T-helper 1 cell (primary cell): ENCODE measurements around the gene SH3PXD2A.

ENCODE experiments used
- DNase-seq, 5 donors: peaks; one replicate each; pipeline ENCODE4 v3.0.0-alpha.2; 2012 to 2020

SH3PXD2A gene

GRCh38 chr10:103700436-103700715, 155.0 kb downstream of the SH3PXD2A start:
- DNase-seq, result no peak

- no peak for DNase-seq
These were observed 155.6 kb downstream of the SH3PXD2A start for GRCh38 chr10:103699611-103700435.

- DNase-seq, result no peak
These were observed 157.1 kb downstream of the SH3PXD2A start for GRCh38 chr10:103698266-103698665.

GRCh38 chr10:103697787-103698186, 157.6 kb downstream of the SH3PXD2A start:
- DNase-seq, result no peak

- peak; percentile 34 to 90 (median 49) for DNase-seq
These were observed 158.8 kb downstream of the SH3PXD2A start for GRCh38 chr10:103696411-103697145.

- no peak for DNase-seq
These were observed 159.3 kb downstream of the SH3PXD2A start for GRCh38 chr10:103696094-103696410.

GRCh38 chr10:103695584-103696005, 159.8 kb downstream of the SH3PXD2A start:
- DNase-seq, result no peak

GRCh38 chr10:103693812-103694205, 161.6 kb downstream of the SH3PXD2A start:
- no peak for DNase-seq

- DNase-seq, result peak in 3 of 5 donors; percentile 29 to 49 (median 33)
These were observed 162.2 kb downstream of the SH3PXD2A start for GRCh38 chr10:103692952-103693811.

- no peak for DNase-seq
These were observed 162.9 kb downstream of the SH3PXD2A start for GRCh38 chr10:103692436-103692951.

- DNase-seq, result no peak
These were observed 163.5 kb downstream of the SH3PXD2A start for GRCh38 chr10:103691723-103692435.

GRCh38 chr10:103691267-103691666, 164.1 kb downstream of the SH3PXD2A start:
- DNase-seq, result no peak

- DNase-seq, result no peak
These were observed 165.1 kb downstream of the SH3PXD2A start for GRCh38 chr10:103690281-103690680.

GRCh38 chr10:103688491-103688890, 166.9 kb downstream of the SH3PXD2A start:
- DNase-seq, result no peak

GRCh38 chr10:103687718-103688117, 167.7 kb downstream of the SH3PXD2A start:
- no peak for DNase-seq

GRCh38 chr10:103687172-103687571, 168.2 kb downstream of the SH3PXD2A start:
- DNase-seq, result no peak

- peak; percentile 50 to 72 (median 62) for DNase-seq
These were observed 169.3 kb downstream of the SH3PXD2A start for GRCh38 chr10:103685880-103686669.

- DNase-seq, result no peak
These were observed 171.5 kb downstream of the SH3PXD2A start for GRCh38 chr10:103683851-103684250.

GRCh38 chr10:103682631-103683030, 172.7 kb downstream of the SH3PXD2A start:
- DNase-seq, result no peak

- DNase-seq, result no peak
These were observed 173.6 kb downstream of the SH3PXD2A start for GRCh38 chr10:103681617-103682399.

- DNase-seq, result no peak
These were observed 174.5 kb downstream of the SH3PXD2A start for GRCh38 chr10:103680869-103681236.
